Suprapubic skin (tissue), 4 donors: ENCODE measurements around the gene REEP2. TPM values are rescaled to one million over a fixed set of nuclear protein-coding genes. Genes with fewer than 3 reads are reported as not detected.

Experiments
- DNase-seq, 2 donors: peaks; one replicate each; pipeline ENCODE4 v3.0.0-alpha.2; 2019; ENCODE audit warnings: low spot score in 2 of 2
- H3K27ac ChIP-seq: fragments of 200-600 bp; sonication (generic); one replicate; pipeline ENCODE4 v1.5.1; 2019
- H3K27me3 ChIP-seq: fragments of 200-600 bp; sonication (generic); one replicate; pipeline ENCODE4 v1.5.1; 2019
- H3K36me3 ChIP-seq: fragments of 200-600 bp; sonication (generic); one replicate; pipeline ENCODE4 v1.5.1; 2019
- H3K4me1 ChIP-seq: fragments of 200-600 bp; sonication (generic); one replicate; pipeline ENCODE4 v1.5.1; 2019
- H3K4me3 ChIP-seq: fragments of 200-600 bp; sonication (generic); one replicate; pipeline ENCODE4 v1.5.1; 2019; ENCODE audit warnings: mild to moderate bottlenecking
- H3K9me3 ChIP-seq: fragments of 200-600 bp; sonication (generic); one replicate; pipeline ENCODE4 v1.5.1; 2019
- EP300 ChIP-seq: sonication (generic); formaldehyde crosslinking; IDR thresholded peaks from one replicate; pipeline ENCODE4 v1.6.1; 2017; ENCODE audit warnings: antibody characterized with exemption
- POLR2A ChIP-seq, 2 donors: fragments of 450-650 bp; IDR thresholded peaks; one replicate each; pipeline ENCODE4 v1.6.1; 2017; ENCODE audit warnings: antibody characterized with exemption in 2 of 2, mild to moderate bottlenecking in 2 of 2, moderate library complexity in 2 of 2
- POLR2AphosphoS5 ChIP-seq, 3 donors: sonication (generic); formaldehyde crosslinking; IDR thresholded peaks; one replicate each; pipeline ENCODE4 v1.6.1; 2017; ENCODE audit warnings: antibody characterized with exemption in 3 of 3
- WGBS: methylation state at CpG from one replicate; pipeline ENCODE4 v1.1.5; 2018; 5-methylcytosine and 5-hydroxymethylcytosine counted together
- total RNA-seq, 4 donors: library from RNA; depleted of rRNA; stranded (reverse); fragments of >200 nt; gene quantifications; one replicate each; pipeline ENCODE4 v1.1.0, GENCODE V29; 2016
- TF ChIP-seq, protein P1 (sequence below), 2 donors: fragments of 200-600 bp in 1 of 2; fragments of 450-650 bp in 1 of 2; sonication (generic) in 1 of 2; IDR thresholded peaks; one replicate each; pipeline ENCODE4 v1.5.1; 2016 to 2019; ENCODE audit warnings: antibody characterized with exemption in 2 of 2, mild to moderate bottlenecking in 1 of 2, moderate library complexity in 1 of 2

REEP2 gene
- total RNA-seq, 4 donors from 2014 or later: 1.5 to 2.6 (median 1.8) TPM

DNA sequence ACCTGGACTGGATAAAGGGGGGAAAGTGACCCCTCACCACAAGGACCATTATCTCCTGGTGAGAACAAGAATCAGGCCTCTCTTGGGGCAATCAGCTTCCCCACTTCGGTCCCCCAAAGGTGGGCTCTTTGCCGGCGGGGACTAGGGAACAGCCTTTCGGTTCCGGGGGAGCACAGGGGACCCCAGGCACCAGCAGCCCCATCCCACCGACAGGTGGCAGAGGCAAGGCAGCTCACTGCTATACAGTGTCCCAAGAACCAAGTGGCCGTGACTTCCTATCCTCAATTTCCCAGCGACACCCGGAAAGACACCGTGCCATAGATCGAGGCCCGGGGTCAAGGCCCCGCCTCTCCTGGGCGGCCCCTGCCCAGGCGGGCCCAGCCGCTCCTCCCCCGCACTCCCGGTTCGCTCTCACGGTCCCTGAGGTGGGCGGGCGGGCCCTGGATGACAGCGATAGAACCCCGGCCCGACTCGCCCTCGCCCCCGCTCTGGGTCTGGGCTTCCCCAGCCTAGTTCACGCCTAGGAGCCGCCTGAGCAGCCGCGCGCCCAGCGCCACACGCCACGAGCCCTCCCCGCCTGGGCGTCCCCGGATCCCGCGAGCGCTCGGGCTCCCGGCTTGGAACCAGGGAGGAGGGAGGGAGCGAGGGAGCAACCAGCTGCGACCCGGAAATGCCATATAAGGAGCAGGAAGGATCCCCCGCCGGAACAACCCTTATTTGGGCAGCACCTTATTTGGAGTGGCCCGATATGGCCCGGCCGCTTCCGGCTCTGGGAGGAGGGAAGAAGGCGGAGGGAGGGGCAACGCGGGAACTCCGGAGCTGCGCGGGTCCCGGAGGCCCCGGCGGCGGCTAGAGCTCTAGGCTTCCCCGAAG is 25.8 kb downstream of the REEP2 start:
- TF ChIP-seq EP300 (no peak), POLR2AphosphoS5 (IDR thresholded peaks at IDR 0.05) (peak; percentile 5 to 92 (median 45)), POLR2A (IDR thresholded peaks at IDR 0.05) (peak in 1 of 2 donors; percentile 65)
- TF ChIP-seq, protein P1, sequence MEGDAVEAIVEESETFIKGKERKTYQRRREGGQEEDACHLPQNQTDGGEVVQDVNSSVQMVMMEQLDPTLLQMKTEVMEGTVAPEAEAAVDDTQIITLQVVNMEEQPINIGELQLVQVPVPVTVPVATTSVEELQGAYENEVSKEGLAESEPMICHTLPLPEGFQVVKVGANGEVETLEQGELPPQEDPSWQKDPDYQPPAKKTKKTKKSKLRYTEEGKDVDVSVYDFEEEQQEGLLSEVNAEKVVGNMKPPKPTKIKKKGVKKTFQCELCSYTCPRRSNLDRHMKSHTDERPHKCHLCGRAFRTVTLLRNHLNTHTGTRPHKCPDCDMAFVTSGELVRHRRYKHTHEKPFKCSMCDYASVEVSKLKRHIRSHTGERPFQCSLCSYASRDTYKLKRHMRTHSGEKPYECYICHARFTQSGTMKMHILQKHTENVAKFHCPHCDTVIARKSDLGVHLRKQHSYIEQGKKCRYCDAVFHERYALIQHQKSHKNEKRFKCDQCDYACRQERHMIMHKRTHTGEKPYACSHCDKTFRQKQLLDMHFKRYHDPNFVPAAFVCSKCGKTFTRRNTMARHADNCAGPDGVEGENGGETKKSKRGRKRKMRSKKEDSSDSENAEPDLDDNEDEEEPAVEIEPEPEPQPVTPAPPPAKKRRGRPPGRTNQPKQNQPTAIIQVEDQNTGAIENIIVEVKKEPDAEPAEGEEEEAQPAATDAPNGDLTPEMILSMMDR (IDR thresholded peaks at IDR 0.05): peak; percentile 0 to 34
- WGBS: 0% methylated on average over 24 of the region's 64 CpGs

DNA sequence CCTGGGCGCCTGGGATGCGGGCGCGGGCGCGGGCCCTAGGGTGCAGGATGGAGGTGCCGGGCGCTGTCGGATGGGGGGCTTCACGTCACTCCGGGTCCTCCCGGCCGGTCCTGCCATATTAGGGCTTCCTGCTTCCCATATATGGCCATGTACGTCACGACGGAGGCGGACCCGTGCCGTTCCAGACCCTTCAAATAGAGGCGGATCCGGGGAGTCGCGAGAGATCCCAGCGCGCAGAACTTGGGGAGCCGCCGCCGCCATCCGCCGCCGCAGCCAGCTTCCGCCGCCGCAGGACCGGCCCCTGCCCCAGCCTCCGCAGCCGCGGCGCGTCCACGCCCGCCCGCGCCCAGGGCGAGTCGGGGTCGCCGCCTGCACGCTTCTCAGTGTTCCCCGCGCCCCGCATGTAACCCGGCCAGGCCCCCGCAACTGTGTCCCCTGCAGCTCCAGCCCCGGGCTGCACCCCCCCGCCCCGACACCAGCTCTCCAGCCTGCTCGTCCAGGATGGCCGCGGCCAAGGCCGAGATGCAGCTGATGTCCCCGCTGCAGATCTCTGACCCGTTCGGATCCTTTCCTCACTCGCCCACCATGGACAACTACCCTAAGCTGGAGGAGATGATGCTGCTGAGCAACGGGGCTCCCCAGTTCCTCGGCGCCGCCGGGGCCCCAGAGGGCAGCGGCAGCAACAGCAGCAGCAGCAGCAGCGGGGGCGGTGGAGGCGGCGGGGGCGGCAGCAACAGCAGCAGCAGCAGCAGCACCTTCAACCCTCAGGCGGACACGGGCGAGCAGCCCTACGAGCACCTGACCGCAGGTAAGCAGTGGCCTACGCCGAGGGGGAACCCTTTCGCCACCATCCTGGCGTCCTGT is 26.6 kb downstream of the REEP2 start, which contains the start of gene EGR1:
EGR1 (plus strand) TSS at position 219 of the 864 bp plus-strand sequence; CDS start at position 502, 283 bp downstream.
- Histone ChIP-seq H3K9me3 (no peaks in the 10 kb centered on the region), H3K36me3 (peaks cover 15% of the 10 kb centered on the region), H3K27me3 (no peaks in the 10 kb centered on the region), H3K4me3 (peak within 1 kb of the TSS; percentile 87), H3K4me1 (peaks cover 76% of the 10 kb centered on the region), H3K27ac (peak within 1 kb of the TSS; percentile 99)
- WGBS: 0% methylated on average over 23 of the region's 85 CpGs
- peak; percentile 98 for DNase-seq
- TF ChIP-seq POLR2AphosphoS5 (IDR thresholded peaks at IDR 0.05): peak in 2 of 3 donors; percentile 38 to 63
- TF ChIP-seq, protein P1 (IDR thresholded peaks at IDR 0.05): no peak
- peak; percentile 96 to 99 for TF ChIP-seq POLR2A (IDR thresholded peaks at IDR 0.05)

More for the DNA sequence above, 25.8 kb downstream of the REEP2 start:
- Histone ChIP-seq H3K9me3 (no peaks in the 10 kb centered on the region), H3K27ac (peak overlapping the region; percentile 99), H3K4me1 (peaks cover 77% of the 10 kb centered on the region), H3K27me3 (no peaks in the 10 kb centered on the region), H3K4me3 (peak overlapping the region; percentile 87), H3K36me3 (peaks cover 15% of the 10 kb centered on the region)
- DNase-seq: peak; percentile 99

DNA sequence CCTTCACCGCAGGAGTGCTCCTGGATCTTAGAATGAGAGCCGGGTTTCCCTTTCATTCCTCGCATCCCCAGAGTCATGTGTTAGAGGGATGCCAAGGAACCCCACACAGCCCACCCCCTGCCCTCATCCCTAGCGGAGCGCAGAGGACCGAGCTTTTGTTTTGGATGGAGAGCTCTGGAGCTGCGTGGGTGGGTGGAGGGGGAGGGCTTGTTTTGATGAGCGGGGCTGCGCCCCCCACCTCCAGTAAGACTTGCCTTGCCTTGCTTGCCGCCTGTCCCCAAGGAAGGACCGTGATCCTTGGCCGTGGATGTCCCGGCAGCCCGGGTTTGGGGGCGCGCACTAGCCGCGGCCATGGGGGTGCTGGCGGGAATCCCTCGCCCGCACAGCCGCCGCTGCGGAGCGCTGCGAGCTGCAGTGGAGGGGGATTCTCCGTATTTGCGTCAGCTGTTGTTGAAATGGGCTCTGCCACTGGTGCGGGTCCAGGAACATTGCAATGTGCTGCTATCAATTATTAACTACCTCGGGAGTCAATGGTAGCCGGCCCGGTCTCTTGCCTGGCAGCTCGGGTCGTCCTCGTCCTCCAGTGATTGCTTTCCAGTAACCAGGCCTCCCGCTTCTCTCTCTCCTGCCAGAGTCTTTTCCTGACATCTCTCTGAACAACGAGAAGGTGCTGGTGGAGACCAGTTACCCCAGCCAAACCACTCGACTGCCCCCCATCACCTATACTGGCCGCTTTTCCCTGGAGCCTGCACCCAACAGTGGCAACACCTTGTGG is 27.5 kb downstream of the REEP2 start:
- Histone ChIP-seq H3K27ac (peak overlapping the region; percentile 99), H3K36me3 (peaks cover 15% of the 10 kb centered on the region), H3K9me3 (no peaks in the 10 kb centered on the region), H3K4me1 (peaks cover 75% of the 10 kb centered on the region), H3K4me3 (peak overlapping the region; percentile 87), H3K27me3 (no peaks in the 10 kb centered on the region)
- whole genome bisulfite sequencing: 23% methylated on average over 17 of the region's 39 CpGs
- no peak for DNase-seq
- TF ChIP-seq POLR2A (IDR thresholded peaks at IDR 0.05) (no peak), POLR2AphosphoS5 (IDR thresholded peaks at IDR 0.05) (peak in 1 of 3 donors; percentile 20)

DNA sequence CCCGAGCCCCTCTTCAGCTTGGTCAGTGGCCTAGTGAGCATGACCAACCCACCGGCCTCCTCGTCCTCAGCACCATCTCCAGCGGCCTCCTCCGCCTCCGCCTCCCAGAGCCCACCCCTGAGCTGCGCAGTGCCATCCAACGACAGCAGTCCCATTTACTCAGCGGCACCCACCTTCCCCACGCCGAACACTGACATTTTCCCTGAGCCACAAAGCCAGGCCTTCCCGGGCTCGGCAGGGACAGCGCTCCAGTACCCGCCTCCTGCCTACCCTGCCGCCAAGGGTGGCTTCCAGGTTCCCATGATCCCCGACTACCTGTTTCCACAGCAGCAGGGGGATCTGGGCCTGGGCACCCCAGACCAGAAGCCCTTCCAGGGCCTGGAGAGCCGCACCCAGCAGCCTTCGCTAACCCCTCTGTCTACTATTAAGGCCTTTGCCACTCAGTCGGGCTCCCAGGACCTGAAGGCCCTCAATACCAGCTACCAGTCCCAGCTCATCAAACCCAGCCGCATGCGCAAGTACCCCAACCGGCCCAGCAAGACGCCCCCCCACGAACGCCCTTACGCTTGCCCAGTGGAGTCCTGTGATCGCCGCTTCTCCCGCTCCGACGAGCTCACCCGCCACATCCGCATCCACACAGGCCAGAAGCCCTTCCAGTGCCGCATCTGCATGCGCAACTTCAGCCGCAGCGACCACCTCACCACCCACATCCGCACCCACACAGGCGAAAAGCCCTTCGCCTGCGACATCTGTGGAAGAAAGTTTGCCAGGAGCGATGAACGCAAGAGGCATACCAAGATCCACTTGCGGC is 28.2 kb downstream of the REEP2 start:
- H3K36me3 ChIP-seq: peaks cover 15% of the 10 kb centered on the region
- H3K27ac ChIP-seq: no peak overlapping the region
- 90% methylated on average over 44 of the region's 45 CpGs for WGBS
- no peak for DNase-seq
- peaks cover 70% of the 10 kb centered on the region for H3K4me1 ChIP-seq
- no peaks in the 10 kb centered on the region for H3K9me3 ChIP-seq
- no peaks in the 10 kb centered on the region for H3K27me3 ChIP-seq
- TF ChIP-seq POLR2A (IDR thresholded peaks at IDR 0.05) (no peak), POLR2AphosphoS5 (IDR thresholded peaks at IDR 0.05) (no peak), EP300 (no peak)
- TF ChIP-seq, protein P1 (IDR thresholded peaks at IDR 0.05): no peak
- peak overlapping the region; percentile 87 for H3K4me3 ChIP-seq
